Coronary artery (tissue), 2 donors: ENCODE measurements around the gene CSAD.

ENCODE experiments used
- DNase-seq: peaks from one replicate; pipeline ENCODE4 v3.0.0-alpha.2; 2017; ENCODE audit warnings: low spot score
- H3K27ac ChIP-seq, 2 donors: fragments of 200-600 bp; sonication (generic); one replicate each; pipeline ENCODE4 v1.5.1; 2016 to 2019
- H3K4me3 ChIP-seq: fragments of 200-600 bp; sonication (generic); 2 replicates; pipeline ENCODE4 v1.5.1; 2016; ENCODE audit warnings: mild to moderate bottlenecking, moderate library complexity
- TF ChIP-seq, protein P1 (sequence below): fragments of 200-600 bp; sonication (generic); IDR thresholded peaks from one replicate; pipeline ENCODE4 v1.5.1; 2019; ENCODE audit warnings: antibody characterized with exemption

The CSAD gene, protein sequence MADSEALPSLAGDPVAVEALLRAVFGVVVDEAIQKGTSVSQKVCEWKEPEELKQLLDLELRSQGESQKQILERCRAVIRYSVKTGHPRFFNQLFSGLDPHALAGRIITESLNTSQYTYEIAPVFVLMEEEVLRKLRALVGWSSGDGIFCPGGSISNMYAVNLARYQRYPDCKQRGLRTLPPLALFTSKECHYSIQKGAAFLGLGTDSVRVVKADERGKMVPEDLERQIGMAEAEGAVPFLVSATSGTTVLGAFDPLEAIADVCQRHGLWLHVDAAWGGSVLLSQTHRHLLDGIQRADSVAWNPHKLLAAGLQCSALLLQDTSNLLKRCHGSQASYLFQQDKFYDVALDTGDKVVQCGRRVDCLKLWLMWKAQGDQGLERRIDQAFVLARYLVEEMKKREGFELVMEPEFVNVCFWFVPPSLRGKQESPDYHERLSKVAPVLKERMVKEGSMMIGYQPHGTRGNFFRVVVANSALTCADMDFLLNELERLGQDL

DNA sequence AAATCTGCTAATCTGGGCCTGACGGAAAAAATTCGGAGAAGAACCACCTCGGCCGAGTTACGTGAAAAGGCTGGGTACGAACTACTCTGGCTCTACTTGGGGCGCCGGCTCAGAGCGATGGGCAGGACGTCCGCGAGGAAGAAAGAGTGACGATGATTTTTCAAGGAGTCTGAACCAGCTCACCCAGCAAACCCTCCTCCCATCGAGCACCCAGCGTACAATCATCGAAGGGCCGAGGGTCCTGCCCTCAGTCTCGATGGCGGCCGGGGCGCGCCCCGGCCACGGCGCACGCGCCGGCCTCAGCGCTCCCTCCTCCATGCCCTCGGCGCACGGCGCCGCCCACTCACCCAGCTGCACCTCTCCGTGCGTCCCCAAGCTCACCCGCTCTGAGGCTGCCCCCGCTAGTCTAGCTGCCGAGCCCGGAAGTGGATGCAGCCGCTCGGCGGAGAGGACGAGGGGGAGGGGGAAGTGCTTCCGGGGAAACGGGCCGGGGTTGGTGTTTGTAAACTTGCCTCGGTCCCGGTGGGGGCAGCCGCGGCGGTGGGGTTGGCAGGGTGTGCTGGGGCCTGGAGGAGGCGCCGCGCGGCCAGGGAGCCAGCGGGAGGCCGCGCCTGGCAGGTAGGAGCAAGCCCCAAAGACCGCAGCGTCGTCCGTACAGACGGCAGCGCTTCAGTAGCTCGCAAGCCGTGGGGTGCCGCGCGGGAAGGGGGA lies at the start of gene CSAD, which contains the start of gene ZNF740:
CSAD (minus strand) TSS at position 706 of the 711 bp plus-strand sequence. CDS start 7,455 bp downstream, outside the sequence.
ZNF740 (plus strand) TSS at position 503 of the 711 bp plus-strand sequence. CDS start 1,262 bp downstream, outside the sequence.
- TF ChIP-seq, protein P1, sequence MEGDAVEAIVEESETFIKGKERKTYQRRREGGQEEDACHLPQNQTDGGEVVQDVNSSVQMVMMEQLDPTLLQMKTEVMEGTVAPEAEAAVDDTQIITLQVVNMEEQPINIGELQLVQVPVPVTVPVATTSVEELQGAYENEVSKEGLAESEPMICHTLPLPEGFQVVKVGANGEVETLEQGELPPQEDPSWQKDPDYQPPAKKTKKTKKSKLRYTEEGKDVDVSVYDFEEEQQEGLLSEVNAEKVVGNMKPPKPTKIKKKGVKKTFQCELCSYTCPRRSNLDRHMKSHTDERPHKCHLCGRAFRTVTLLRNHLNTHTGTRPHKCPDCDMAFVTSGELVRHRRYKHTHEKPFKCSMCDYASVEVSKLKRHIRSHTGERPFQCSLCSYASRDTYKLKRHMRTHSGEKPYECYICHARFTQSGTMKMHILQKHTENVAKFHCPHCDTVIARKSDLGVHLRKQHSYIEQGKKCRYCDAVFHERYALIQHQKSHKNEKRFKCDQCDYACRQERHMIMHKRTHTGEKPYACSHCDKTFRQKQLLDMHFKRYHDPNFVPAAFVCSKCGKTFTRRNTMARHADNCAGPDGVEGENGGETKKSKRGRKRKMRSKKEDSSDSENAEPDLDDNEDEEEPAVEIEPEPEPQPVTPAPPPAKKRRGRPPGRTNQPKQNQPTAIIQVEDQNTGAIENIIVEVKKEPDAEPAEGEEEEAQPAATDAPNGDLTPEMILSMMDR, result no peak
- peak; percentile 98 for DNase-seq
- H3K27ac ChIP-seq, result peak within 1 kb of the TSS; percentile 83 to 97
- H3K4me3 ChIP-seq, result peak within 1 kb of the TSS; percentile 88

DNA sequence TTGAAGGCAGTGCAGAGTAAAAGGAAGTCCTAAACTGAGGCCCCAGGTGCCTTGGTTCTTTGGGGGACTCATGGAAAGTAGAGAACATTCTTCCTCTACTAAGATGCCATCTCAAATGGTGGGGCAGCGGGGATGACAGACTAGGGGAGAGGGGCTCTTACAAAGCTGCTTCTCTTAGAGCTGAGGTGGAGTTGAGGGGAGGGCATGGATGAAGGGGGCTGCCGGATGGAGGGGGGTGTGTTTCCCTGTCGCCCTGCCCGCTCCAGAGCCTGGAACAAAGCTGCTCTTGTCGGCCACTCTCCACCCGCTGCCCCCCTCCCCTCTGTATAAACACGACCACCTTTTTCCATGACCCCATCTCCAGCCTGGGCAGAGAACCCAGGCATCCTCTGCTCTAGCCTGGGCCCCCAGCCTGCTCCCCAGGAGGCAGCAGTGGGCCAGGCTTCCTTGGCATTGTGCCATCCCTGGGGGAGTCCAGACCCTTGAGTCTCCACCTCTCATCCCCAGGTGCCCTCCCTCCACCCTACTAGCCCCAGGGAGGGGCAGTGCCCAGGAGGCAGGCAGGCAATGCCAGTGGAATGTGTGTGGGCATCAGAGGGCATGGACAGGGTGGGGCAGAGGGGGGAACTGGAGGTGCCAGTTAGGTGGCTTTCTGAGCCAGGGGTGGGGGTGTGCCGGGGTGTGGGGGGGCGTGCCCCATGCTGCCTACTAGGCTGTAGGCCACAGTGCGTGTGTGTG lies 49.6 kb upstream of the CSAD start:
- Histone ChIP-seq H3K27ac (peak overlapping the region; percentile 60 to 95), H3K4me3 (peak overlapping the region; percentile 89)
- TF ChIP-seq, protein P1, result no peak
- DNase-seq, result peak; percentile 62

DNA sequence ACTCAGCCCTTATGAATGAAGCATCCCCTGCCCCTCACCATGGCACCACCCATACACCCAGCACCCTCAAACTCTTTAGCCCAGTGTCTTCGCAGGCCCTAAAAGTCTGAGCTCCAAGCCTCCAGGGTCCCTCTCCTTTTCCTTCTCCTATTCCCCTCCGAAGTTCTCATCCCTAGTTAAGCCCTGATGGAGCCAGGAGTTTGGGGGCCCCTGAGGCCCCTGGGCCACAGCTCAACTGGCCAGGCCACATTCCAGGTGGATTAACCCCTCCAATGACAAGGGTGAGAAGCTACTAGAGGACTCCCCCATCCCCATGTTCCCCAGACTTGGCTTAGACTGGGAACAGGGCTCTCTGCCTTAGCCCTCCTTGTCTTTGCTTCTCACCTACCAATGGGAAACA lies 48.7 kb upstream of the CSAD start:
- H3K4me3 ChIP-seq, result peak overlapping the region; percentile 89
- H3K27ac ChIP-seq, result peak overlapping the region; percentile 19 to 95
- no peak for DNase-seq
- TF ChIP-seq, protein P1, result no peak

DNA sequence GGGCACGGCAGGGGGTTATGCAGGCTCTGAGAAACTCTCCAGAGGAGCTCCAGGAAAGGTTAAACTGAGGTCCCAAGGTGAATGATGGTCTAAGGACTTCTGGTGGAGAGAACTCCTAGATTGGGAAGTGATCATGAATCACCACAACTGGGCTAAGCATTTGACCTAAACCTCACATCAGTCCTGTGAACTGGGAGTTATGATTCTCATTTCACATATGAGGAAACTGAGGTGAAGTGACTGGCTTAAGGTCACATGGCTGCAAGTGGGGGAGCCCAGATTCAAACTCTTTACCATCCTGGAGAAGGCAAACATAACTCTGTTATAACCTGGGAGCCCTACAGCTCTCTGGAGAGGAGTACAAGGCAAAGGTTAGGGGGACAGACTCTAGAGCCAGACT lies 47.1 kb upstream of the CSAD start:
- Histone ChIP-seq H3K4me3 (no peak overlapping the region), H3K27ac (peak overlapping the region in 1 of 2 donors; percentile 2)
- TF ChIP-seq, protein P1, result no peak
- DNase-seq, result no peak

DNA sequence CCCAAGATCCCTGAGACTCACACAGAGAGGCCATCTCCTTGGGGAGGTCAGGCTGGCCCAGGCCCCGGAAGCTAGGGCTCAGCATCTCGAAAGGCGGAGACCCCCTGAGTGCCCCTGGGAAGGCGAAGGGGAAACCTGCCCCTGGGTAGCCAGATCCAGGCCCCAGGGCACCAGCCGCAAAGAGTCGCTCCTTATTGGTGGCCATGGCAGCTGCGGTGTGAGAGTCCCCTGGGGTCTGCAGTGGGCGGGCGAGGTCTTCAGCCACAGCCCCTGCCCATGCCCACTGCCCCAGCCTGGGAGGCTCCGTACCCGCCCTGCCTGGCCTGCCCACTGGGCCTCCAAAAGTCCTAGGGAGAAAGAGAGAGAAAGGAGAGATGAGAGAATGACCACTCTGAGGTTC lies 46.6 kb upstream of the CSAD start:
- H3K4me3 ChIP-seq, result no peak overlapping the region
- TF ChIP-seq, protein P1, result no peak
- peak overlapping the region in 1 of 2 donors; percentile 2 for H3K27ac ChIP-seq
- DNase-seq, result no peak

DNA sequence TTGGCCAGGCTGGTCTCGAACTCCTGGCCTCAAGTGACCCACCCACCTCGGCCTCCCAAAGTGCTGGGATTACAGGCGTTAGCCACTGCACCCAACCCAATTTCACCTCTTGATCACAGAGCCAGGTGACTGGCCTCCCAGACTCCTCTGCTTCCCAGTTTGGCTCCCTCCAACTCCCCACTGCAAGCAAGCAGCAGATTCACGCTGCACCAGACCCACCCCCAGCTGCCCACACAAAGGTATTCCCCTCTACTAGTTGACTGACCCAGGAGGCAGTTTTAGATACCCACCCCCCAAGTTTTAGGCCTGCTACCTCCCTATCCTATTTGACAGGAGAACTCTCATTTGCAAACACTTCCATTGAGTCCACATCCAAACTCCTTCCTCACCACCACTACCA lies 46.1 kb upstream of the CSAD start:
- no peak overlapping the region for H3K4me3 ChIP-seq
- no peak for DNase-seq
- H3K27ac ChIP-seq, result no peak overlapping the region
- TF ChIP-seq, protein P1, result no peak
